GM12891 (cell line): ENCODE measurements around the gene ZNF497.
"Not testable (repeated sequence)": the region's sequence is repeated elsewhere in the genome, so short reads cannot be mapped to it uniquely, and the experiment has no call there.

ENCODE experiments used
- DNase-seq: peaks from one replicate; pipeline ENCODE4 v3.0.0; 2011; ENCODE audit warnings: low spot score; ENCODE audit not compliant: insufficient read length
- FAIRE-seq: peaks from 2 replicates; lab custom pipeline; 2011; peaks lifted over from hg19 to GRCh38; lab: Jason Lieb, UNC
- PAX5 ChIP-seq: IDR thresholded peaks from 2 replicates; pipeline ENCODE4 v1.6.1; 2011; ENCODE audit warnings: low read length, moderate library complexity, mild to moderate bottlenecking; ENCODE audit not compliant: insufficient read depth, severe bottlenecking
- POLR2A ChIP-seq: IDR thresholded peaks from 2 replicates; pipeline ENCODE4 v1.6.1; 2011; ENCODE audit warnings: low read depth, low read length, control low read depth
- POLR2AphosphoS5 ChIP-seq: IDR thresholded peaks from 2 replicates; pipeline ENCODE4 v1.6.1; 2011; ENCODE audit warnings: low read depth, low read length, control low read depth
- POU2F2 ChIP-seq: IDR thresholded peaks from 2 replicates; pipeline ENCODE4 v1.6.1; 2011; ENCODE audit warnings: low read depth, mild to moderate bottlenecking, control low read depth, low read length, moderate library complexity
- SPI1 ChIP-seq: IDR thresholded peaks from 2 replicates; pipeline ENCODE4 v1.6.1; 2011; ENCODE audit warnings: low read depth, low read length, control low read depth
- TAF1 ChIP-seq: IDR thresholded peaks from 2 replicates; pipeline ENCODE4 v1.6.1; 2011; ENCODE audit warnings: low read depth, low read length, control low read depth

Gene ZNF497

DNA sequence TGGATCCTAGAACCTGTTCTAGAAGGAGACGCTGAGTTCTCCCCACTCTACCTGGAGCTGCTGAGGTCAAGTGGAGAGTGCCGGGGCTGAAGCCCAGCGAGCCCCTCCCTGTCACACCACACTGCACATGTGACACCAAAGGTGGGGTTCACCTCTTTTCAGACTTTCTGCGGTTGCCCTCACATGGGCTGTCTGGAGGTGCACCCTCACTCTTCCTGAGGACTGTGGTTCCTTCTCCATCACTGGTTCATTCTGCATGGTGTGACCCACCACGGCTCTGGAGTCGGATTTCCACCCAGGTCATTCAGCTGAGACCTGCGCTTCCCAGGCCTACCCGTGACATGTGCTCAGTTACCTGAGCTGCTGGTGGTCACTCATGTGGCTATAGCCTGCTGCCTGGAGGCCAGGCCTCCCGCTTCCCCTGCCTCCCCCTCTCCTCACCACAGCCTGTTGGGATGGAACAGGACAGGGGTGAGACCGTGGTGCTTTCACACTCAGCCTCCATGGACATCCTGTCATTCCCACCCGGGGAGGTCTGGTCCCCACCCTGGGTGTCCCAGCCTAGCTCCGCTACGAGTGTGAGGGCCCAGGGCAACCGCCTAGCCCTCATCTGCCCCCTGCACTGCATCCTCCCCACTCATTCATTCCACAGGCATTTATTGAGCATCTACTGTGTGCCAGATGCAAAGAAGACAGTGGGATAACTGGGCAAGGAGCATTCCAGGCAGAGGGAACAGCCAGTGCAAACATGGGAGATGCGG, 8.7 kb downstream of the ZNF497 start:
- TF ChIP-seq POLR2AphosphoS5 (no peak), TAF1 (no peak)
- no peak for FAIRE-seq
- no peak for DNase-seq

DNA sequence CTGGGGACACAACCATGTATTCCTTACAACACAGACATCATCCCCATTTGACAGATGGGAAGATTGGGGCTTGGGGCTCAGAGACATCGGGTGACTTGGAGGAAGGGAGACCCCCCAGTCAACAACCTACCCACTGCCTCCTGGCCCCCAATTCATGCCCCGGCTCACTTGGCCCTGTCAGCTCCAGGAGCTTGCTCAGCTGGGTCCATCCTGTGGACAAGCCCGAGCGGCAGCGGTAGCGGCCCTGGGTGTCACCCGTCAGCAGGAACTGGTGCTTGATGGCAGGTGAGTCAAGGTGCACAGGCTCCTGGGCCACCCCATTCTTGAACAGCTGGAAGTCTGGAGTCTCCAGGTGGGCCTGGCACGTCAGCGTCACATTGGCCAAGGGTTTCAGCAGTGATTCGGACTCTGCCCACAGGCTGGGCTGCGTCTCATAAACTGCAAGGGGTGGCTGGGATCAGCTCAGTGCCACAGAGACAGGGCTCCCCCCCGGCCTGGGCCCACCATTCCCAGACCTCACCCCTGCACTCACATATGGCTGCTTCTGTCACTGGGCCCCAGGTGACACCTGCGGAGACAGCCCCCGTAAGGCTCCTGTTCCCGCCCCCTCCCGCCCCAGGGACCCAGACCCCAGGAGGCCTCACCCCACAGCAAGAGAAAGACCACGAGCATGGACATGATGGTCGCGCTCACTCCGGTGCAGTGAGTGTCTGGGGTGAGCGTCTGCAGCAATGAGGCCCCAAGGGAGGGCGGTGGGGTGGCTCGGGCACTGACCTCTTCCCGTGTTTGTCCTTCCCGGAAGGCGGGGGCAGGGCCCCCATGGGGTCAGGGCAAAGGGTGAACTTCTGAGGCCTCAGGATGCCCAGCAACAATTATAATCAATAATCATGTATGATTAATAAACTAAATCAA, 9.5 kb downstream of the ZNF497 start, which contains the start of gene A1BG:
Gene A1BG, minus strand, starts transcription at position 733 of the 912 bp plus-strand sequence. Its CDS starts 55 bp downstream, at position 678.
- DNase-seq = no peak
- TF ChIP-seq TAF1 (no peak), POLR2A (no peak), POU2F2 (no peak), POLR2AphosphoS5 (no peak), SPI1 (no peak), PAX5 (no peak)
- no peak for FAIRE-seq

DNA sequence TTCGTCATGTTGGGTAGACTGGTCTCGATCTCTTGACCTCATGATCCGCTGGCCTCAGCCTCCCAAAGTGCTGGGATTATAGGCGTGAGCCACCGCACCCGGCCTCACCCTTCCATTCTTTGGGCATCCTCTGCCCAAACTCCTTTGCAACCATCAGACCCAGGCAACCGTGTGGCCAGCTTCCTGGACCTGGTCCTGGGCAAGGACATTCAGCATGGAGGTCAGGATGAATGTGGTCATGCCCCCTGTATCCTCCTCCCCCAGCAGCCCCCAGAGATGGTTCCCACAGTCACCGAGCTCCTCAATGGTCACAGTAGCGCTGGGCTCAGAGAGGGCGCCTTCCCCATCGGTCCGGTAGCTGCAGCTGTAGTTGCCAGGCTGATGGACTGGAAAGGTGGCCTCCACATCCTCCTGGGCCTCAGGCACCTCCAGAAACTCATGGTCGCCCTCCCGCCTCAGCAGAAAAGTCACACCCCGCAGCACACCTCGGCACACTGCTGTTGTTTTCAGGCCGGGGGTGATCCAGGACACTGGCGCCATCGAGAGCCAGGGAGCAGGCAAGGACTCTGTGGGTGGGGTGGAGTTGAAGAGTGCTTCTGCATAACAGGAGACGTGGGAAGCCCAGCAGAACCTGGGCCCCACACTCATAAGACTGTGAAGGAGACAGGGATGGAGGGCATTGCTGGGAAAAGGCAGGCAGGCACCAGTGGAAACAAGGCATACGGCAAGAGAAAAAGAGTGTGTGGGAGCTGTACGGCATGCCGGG, 10.4 kb downstream of the ZNF497 start:
- no peak for FAIRE-seq
- TF ChIP-seq TAF1 (no peak), SPI1 (no peak), POLR2AphosphoS5 (no peak), POU2F2 (no peak), PAX5 (no peak), POLR2A (no peak)

DNA sequence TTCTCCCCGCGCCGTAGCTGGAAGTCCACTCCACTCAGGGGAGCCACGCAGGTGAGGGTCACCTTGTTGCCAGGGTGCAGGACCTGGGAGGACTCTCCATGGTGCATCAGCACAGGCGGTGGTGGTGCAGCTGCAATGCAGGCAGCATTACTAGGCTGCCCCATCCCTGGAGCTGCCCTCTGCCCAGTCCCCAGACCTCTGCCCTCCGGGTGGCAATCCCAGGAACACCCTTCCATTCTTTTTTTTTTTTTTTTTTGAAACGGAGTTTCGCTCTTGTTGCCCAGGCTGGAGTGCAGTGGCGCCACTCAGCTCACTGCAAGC, 11.0 kb downstream of the ZNF497 start:
- FAIRE-seq (no peak), DNase-seq (no peak)
- TF ChIP-seq POU2F2 (no peak), POLR2AphosphoS5 (no peak), PAX5 (no peak), SPI1 (no peak), POLR2A (no peak), TAF1 (no peak)

More for the DNA sequence above, 10.4 kb downstream of the ZNF497 start:
- DNase-seq = no peak

DNA sequence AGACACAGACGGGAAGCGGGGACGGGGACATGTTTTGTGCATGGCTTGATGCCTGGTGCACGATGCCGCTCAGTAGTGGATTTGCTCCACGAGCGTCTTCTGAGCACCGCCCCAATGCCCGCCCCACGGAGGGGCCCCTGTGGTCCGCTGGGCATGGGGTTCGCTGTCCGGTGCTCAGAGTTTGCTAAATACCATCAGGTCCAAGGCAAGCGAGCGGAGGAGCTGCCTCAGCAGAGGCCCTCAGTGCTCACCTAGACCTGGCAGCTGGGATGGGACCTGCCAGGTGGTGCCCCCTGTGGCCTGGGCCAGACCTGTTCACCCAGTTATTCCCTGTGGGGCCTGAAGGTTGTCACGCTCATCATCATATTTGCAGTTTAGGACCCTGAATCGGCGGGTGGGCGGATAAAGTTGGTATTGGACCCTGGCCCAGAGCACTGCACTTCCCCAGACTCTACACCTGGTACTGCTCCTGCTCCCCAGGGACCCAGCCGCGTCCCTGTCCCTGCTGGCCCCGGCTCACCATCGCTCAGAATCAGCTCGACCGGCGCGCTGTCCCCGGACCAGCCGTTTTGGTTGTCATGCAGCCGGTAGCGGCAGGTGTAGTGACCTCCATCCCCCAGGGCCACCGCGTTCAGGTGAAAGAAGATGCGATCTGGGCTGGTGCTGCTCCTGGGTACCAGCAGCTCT, 11.5 kb downstream of the ZNF497 start:
- FAIRE-seq = no peak
- DNase-seq = no peak
- no peak for TF ChIP-seq POU2F2
- TF ChIP-seq TAF1 = no peak
- TF ChIP-seq PAX5 = no peak
- TF ChIP-seq POLR2AphosphoS5 = no peak
- TF ChIP-seq SPI1 = no peak
- no peak for TF ChIP-seq POLR2A

DNA sequence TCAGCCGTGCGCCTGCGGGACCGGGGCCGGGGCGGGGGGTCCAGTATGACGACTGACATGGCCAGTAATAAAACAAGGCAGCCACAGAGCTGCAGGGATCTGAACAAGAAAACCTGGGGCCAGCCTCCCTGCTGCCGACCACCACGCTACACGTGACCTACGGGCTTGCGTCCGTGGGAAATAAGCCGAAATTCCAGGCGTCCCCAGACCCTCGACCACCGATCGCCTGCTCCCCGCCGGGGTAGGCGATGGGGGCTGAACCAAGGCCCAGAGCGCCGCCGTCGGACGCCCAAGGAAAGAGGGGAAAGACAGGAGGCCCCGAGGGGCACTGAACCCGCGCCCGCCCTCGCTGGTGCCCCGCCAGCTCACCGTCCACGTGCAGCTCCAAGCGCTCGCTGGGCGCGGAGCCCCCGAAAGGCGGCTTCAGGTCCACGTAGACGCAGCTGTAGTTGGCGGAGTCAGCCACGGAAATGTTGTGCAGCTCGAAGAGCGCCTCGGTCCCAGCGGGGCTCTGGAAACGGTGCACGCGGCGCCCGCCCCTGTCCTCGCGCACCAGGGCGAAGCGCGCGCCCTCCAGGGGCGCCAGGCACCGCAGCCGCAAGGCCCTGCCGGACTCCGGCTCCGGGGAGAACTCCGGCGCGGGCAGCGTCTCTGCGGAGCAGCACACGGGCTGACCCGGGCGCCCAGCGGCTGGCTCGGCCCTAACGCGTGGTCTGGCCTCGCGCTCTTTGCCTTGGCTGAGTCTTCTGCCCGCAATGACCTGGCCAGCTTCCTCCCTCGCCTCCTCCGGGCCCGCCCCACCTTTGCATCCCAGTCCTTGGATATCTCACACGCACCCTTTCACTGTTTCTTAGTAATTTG, 12.3 kb downstream of the ZNF497 start:
- DNase-seq (no peak), FAIRE-seq (no peak)
- TF ChIP-seq PAX5 (no peak), POLR2AphosphoS5 (no peak), TAF1 (no peak), POU2F2 (no peak), POLR2A (no peak), SPI1 (no peak)

DNA sequence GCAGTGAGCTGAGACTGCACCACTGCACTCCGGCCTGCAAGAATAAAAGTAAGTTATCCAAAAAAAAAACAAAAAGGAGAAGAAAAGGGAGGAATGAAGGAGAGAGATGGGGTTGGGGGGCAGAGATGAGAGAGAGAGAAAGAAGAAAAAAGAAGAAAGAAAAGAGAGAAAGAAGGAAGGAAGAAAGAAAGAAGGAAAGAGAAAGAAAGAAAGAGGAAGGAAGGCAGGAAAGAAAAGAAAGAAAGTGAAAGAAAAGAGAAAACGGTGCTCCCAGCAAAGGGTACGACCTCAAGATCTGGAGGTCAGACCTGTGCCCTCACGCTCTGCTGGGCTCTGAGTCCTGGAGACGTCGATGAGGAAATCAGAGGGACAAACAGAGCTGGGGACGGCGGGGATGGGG, 13.0 kb downstream of the ZNF497 start:
- DNase-seq (no peak), FAIRE-seq (no peak)
- no peak for TF ChIP-seq POLR2A
- no peak for TF ChIP-seq POU2F2
- TF ChIP-seq TAF1 = no peak
- TF ChIP-seq PAX5 = no peak
- no peak for TF ChIP-seq SPI1
- TF ChIP-seq POLR2AphosphoS5 = no peak

DNA sequence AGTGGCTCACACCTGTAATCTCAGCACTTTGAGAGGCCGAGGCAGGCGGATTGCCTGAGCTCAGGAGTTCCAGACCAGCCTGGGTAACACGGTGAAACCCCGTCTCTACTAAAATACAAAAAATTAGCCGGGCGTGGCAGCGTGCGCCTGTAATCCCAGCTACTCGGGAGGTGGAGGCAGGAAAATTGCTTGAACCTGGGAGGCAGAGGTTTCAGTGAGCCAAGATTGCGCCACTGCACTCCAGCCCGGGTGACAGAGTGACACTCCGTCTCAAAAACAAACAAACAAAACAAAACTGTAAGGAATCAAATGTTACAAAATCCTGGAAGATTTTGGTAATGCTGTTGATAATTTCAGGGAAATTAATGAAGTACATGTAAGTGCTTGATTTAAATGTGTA, 14.5 kb downstream of the ZNF497 start:
- FAIRE-seq, DNase-seq: not testable (repeated sequence)
